HCT116 (cell line): ENCODE results near the gene TSC22D3. TPM values are rescaled to one million over a fixed set of nuclear protein-coding genes. Genes with fewer than 3 reads are reported as not detected.

Experiments used
- ATAC-seq: fragments of 200-7000 bp; cut with Tn5 transposase; 2 replicates; pipeline ENCODE4 v1.9.1; 2020; ENCODE audit warnings: mild to moderate bottlenecking, moderate library complexity
- BruUV-seq: library from RNA; stranded (reverse); fragments of 400-500 nt; replicated peaks from 2 replicates; lab custom pipeline; 2021; lab: Mats Ljungman, UMichigan
- CTCF ChIA-PET: fragments of 300-600 bp; sonication (Branson Sonifier 250); formaldehyde crosslinking; loops from one replicate; lab custom pipeline; 2021; ENCODE audit warnings: antibody characterized with exemption; lab: Charles Lee
- POLR2A ChIA-PET: fragments of 300-600, 350-600 bp; sonication (Branson Sonifier 250); formaldehyde crosslinking; loops from one replicate; lab custom pipeline; 2021; ENCODE audit warnings: antibody characterized with exemption; lab: Charles Lee
- RAD21 ChIA-PET, 2 experiments: fragments of 300-600 bp; sonication (Branson Sonifier 250); formaldehyde crosslinking; loops; one replicate each; lab custom pipeline; 2023; ENCODE audit warnings: low total read pairs in 2 of 2; ENCODE audit not compliant: uncharacterized antibody in 2 of 2, unreplicated experiment in 2 of 2, low non-redundant PET in 1 of 2; lab: Charles Lee
- DNase-seq: peaks from one replicate; pipeline ENCODE4 v3.0.0-alpha.2; 2010; ENCODE audit warnings: low read depth, low spot score
- H2AFZ ChIP-seq: fragments of 200-600 bp; shearing (Covaris generic), sonication (generic); 2 replicates; pipeline ENCODE4 v1.6.1; 2017; ENCODE audit warnings: low read depth, mixed run types, mixed read lengths, antibody characterized with exemption, low read length; ENCODE audit not compliant: poor library complexity, severe bottlenecking
- H3K27ac ChIP-seq: 2 replicates; pipeline ENCODE4 v1.5.1; 2012; ENCODE audit warnings: low read depth, low read length
- H3K27me3 ChIP-seq: fragments of 200-600 bp; sonication (generic); 2 replicates; pipeline ENCODE4 v1.6.1; 2016; ENCODE audit warnings: mixed run types, low read length, mixed read lengths; ENCODE audit not compliant: insufficient read depth
- H3K36me3 ChIP-seq, 2 experiments: fragments of 200-500 bp in 1 of 2; fragments of 200-600 bp in 1 of 2; sonication (Bioruptor generic) in 1 of 2; sonication (generic) in 1 of 2; 2 replicates each; pipeline versions ENCODE4 v1.5.1 to v1.6.1; 2014 to 2016; ENCODE audit warnings: low read length in 2 of 2, inconsistent platforms in 1 of 2, mixed read lengths in 1 of 2, mixed run types in 1 of 2; ENCODE audit not compliant: insufficient read depth in 2 of 2, control insufficient read depth in 1 of 2
- H3K4me1 ChIP-seq, 2 experiments: fragments of 200-600 bp in 1 of 2; sonication (generic) in 1 of 2; 2 replicates each; pipeline versions ENCODE4 v1.5.1 to v1.6.1; 2012 to 2017; ENCODE audit warnings: low read length in 2 of 2, inconsistent platforms in 1 of 2, mild to moderate bottlenecking in 1 of 2, mixed read lengths in 1 of 2, mixed run types in 1 of 2, moderate library complexity in 1 of 2; ENCODE audit not compliant: insufficient read depth in 2 of 2, control insufficient read depth in 1 of 2
- H3K4me2 ChIP-seq: fragments of 200-600 bp; sonication (generic); 2 replicates; pipeline ENCODE4 v1.6.1; 2017; ENCODE audit warnings: mixed run types, low read length, mixed read lengths
- H3K4me3 ChIP-seq, 2 experiments: fragments of 200-600 bp in 1 of 2; sonication (generic) in 1 of 2; replicated peaks in 1 of 2; 2 replicates each; pipeline ENCODE4 v1.5.1; 2011 to 2016; ENCODE audit warnings: low read length in 2 of 2, control low read depth in 1 of 2, low read depth in 1 of 2, mild to moderate bottlenecking in 1 of 2, mixed read lengths in 1 of 2, mixed run types in 1 of 2
- H3K79me2 ChIP-seq: fragments of 200-600 bp; sonication (generic); 2 replicates; pipeline ENCODE4 v1.6.1; 2017; ENCODE audit warnings: mild to moderate bottlenecking, mixed run types, low read length, moderate library complexity, mixed read lengths; ENCODE audit not compliant: insufficient read depth
- H3K9ac ChIP-seq: fragments of 200-600 bp; sonication (generic); 2 replicates; pipeline ENCODE4 v1.6.1; 2016; ENCODE audit warnings: low read length, mixed read lengths
- H3K9me2 ChIP-seq: fragments of 200-600 bp; sonication (generic), shearing (Covaris generic); 2 replicates; pipeline ENCODE4 v1.6.1; 2017; ENCODE audit warnings: mixed run types, mild to moderate bottlenecking, moderate library complexity; ENCODE audit not compliant: insufficient read depth
- H3K9me3 ChIP-seq, 2 experiments: fragments of 200-500 bp in 1 of 2; fragments of 200-600 bp in 1 of 2; sonication (Bioruptor generic) in 1 of 2; sonication (generic) in 1 of 2; 2 replicates each; pipeline ENCODE4 v1.6.1; 2014 to 2017; ENCODE audit warnings: low read length in 2 of 2, mixed read lengths in 2 of 2, inconsistent platforms in 1 of 2, low read depth in 1 of 2, mild to moderate bottlenecking in 1 of 2, mixed run types in 1 of 2, moderate library complexity in 1 of 2; ENCODE audit not compliant: control insufficient read depth in 1 of 2, insufficient read depth in 1 of 2
- H4K20me1 ChIP-seq: fragments of 200-600 bp; sonication (generic), shearing (Covaris generic); 2 replicates; pipeline ENCODE4 v1.6.1; 2017; ENCODE audit warnings: mixed run types, mild to moderate bottlenecking, moderate library complexity; ENCODE audit not compliant: insufficient read depth
- CBX3 ChIP-seq: IDR thresholded peaks from 2 replicates; pipeline ENCODE4 v1.6.1; 2012; ENCODE audit warnings: low read depth
- CEBPB ChIP-seq: IDR thresholded peaks from 2 replicates; pipeline ENCODE4 v1.6.1; 2012; ENCODE audit warnings: low read depth
- EGR1 ChIP-seq: IDR thresholded peaks from 2 replicates; pipeline ENCODE4 v1.6.1; 2012; ENCODE audit warnings: low read depth
- ELF1 ChIP-seq: IDR thresholded peaks from 2 replicates; pipeline ENCODE4 v1.6.1; 2012; ENCODE audit warnings: low read depth, borderline replicate concordance
- EZH2phosphoT487 ChIP-seq: fragments of 200-600 bp; IDR thresholded peaks from 2 replicates; pipeline ENCODE4 v1.6.1; 2018; ENCODE audit warnings: antibody characterized with exemption, borderline replicate concordance
- FOSL1 ChIP-seq: IDR thresholded peaks from 2 replicates; pipeline ENCODE4 v1.6.1; 2012; ENCODE audit warnings: low read depth
- JUND ChIP-seq: IDR thresholded peaks from 2 replicates; pipeline ENCODE4 v1.6.1; 2012
- POLR2A ChIP-seq: IDR thresholded peaks from 2 replicates; pipeline ENCODE4 v1.7.0; 2011; ENCODE audit warnings: borderline replicate concordance; ENCODE audit not compliant: insufficient read depth, insufficient read length; ENCODE audit errors: extremely low read depth
- POLR2AphosphoS5 ChIP-seq: IDR thresholded peaks from 2 replicates; pipeline ENCODE4 v1.6.1; 2011; ENCODE audit warnings: mild to moderate bottlenecking, low read depth, low read length, moderate library complexity
- RAD21 ChIP-seq: IDR thresholded peaks from 2 replicates; pipeline ENCODE4 v1.6.1; 2012; ENCODE audit warnings: low read depth, mild to moderate bottlenecking
- SP1 ChIP-seq: IDR thresholded peaks from 2 replicates; pipeline ENCODE4 v1.6.1; 2012; ENCODE audit warnings: low read depth
- SRF ChIP-seq: IDR thresholded peaks from 2 replicates; pipeline ENCODE4 v1.6.1; 2012; ENCODE audit warnings: low read depth
- TCF7L2 ChIP-seq: IDR thresholded peaks from 2 replicates; pipeline ENCODE4 v1.7.0; 2011; ENCODE audit warnings: borderline replicate concordance, inconsistent platforms; ENCODE audit not compliant: insufficient read depth, insufficient read length; ENCODE audit errors: extremely low read depth
- YY1 ChIP-seq: IDR thresholded peaks from 2 replicates; pipeline ENCODE4 v1.6.1; 2011; ENCODE audit warnings: low read length, low read depth, moderate library complexity, mild to moderate bottlenecking; ENCODE audit not compliant: insufficient replicate concordance; ENCODE audit errors: extremely low read depth
- ZFX ChIP-seq: fragments of 450-650 bp; IDR thresholded peaks from 2 replicates; pipeline ENCODE4 v1.6.1; 2017
- ZNF274 ChIP-seq: fragments of 200-500 bp; sonication (Bioruptor generic); IDR thresholded peaks from 2 replicates; pipeline ENCODE4 v1.6.1; 2014; ENCODE audit warnings: mild to moderate bottlenecking, low read depth, low read length, inconsistent platforms
- intact Hi-C: fragments of 100-400 bp; cut with micrococcal nuclease; formaldehyde crosslinking; loops from 2 replicates; pipeline ENCODE4 v1.10.0; 2022
- total RNA-seq: library from RNA; stranded (reverse); gene quantifications from one replicate; pipeline ENCODE4 v1.2.1, GENCODE V29; 2021; ENCODE audit not compliant: unreplicated experiment
- TF ChIP-seq, protein P1 (sequence below): IDR thresholded peaks from 2 replicates; pipeline ENCODE4 v1.6.1; 2012
- TF ChIP-seq, protein P2 (sequence below): IDR thresholded peaks from 2 replicates; pipeline ENCODE4 v1.6.1; 2012
- TF ChIP-seq, protein P3 (sequence below): IDR thresholded peaks from 2 replicates; pipeline ENCODE4 v1.6.1; 2011; ENCODE audit warnings: mild to moderate bottlenecking, low read length, moderate library complexity; ENCODE audit not compliant: insufficient replicate concordance; ENCODE audit errors: extremely low read depth
- TF ChIP-seq, protein P4 (sequence below): IDR thresholded peaks from 2 replicates; pipeline ENCODE4 v1.6.1; 2012; ENCODE audit warnings: low read depth

Gene TSC22D3
- total RNA-seq, 1 experiment from 2014 or later = 24.6 TPM

GRCh38 chrX:107805179-107805578 lies 29.6 kb upstream of the TSC22D3 start (continued):
- no peak for TF ChIP-seq POLR2AphosphoS5
- TF ChIP-seq, protein P1, sequence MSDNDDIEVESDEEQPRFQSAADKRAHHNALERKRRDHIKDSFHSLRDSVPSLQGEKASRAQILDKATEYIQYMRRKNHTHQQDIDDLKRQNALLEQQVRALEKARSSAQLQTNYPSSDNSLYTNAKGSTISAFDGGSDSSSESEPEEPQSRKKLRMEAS = no peak

GRCh38 chrX:107804427-107804826 lies 28.8 kb upstream of the TSC22D3 start:
- Histone ChIP-seq H3K4me1 (no peaks in the 10 kb centered on the region), H3K27me3 (no peaks in the 10 kb centered on the region), H3K4me3 (no peak overlapping the region), H2AFZ (no peak overlapping the region), H3K9ac (no peak overlapping the region), H3K9me3 (no peaks in the 10 kb centered on the region), H4K20me1 (no peaks in the 10 kb centered on the region), H3K4me2 (no peak overlapping the region), H3K9me2 (no peaks in the 10 kb centered on the region), H3K79me2 (no peaks in the 10 kb centered on the region), H3K36me3 (no peaks in the 10 kb centered on the region), H3K27ac (no peak overlapping the region)
- BruUV-seq = no TSS peak
- DNase-seq (no peak), ATAC-seq (no peak)
- ChIA-PET CTCF (no interaction called here), POLR2A (no interaction called here), RAD21 (no interaction called here)
- intact Hi-C loops = no loop called here
- TF ChIP-seq, protein P1 = no peak
- no peak for TF ChIP-seq ZNF274
- TF ChIP-seq RAD21 = no peak
- TF ChIP-seq EZH2phosphoT487 = no peak
- no peak for TF ChIP-seq ZFX
- no peak for TF ChIP-seq TCF7L2
- TF ChIP-seq SP1 = no peak
- no peak for TF ChIP-seq POLR2A
- no peak for TF ChIP-seq ELF1
- TF ChIP-seq, protein P2, sequence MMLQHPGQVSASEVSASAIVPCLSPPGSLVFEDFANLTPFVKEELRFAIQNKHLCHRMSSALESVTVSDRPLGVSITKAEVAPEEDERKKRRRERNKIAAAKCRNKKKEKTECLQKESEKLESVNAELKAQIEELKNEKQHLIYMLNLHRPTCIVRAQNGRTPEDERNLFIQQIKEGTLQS = no peak
- TF ChIP-seq YY1 = no peak
- TF ChIP-seq POLR2AphosphoS5 = no peak
- TF ChIP-seq CEBPB = no peak
- TF ChIP-seq, protein P3, sequence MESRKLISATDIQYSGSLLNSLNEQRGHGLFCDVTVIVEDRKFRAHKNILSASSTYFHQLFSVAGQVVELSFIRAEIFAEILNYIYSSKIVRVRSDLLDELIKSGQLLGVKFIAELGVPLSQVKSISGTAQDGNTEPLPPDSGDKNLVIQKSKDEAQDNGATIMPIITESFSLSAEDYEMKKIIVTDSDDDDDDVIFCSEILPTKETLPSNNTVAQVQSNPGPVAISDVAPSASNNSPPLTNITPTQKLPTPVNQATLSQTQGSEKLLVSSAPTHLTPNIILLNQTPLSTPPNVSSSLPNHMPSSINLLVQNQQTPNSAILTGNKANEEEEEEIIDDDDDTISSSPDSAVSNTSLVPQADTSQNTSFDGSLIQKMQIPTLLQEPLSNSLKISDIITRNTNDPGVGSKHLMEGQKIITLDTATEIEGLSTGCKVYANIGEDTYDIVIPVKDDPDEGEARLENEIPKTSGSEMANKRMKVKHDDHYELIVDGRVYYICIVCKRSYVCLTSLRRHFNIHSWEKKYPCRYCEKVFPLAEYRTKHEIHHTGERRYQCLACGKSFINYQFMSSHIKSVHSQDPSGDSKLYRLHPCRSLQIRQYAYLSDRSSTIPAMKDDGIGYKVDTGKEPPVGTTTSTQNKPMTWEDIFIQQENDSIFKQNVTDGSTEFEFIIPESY = no peak
- TF ChIP-seq, protein P4, sequence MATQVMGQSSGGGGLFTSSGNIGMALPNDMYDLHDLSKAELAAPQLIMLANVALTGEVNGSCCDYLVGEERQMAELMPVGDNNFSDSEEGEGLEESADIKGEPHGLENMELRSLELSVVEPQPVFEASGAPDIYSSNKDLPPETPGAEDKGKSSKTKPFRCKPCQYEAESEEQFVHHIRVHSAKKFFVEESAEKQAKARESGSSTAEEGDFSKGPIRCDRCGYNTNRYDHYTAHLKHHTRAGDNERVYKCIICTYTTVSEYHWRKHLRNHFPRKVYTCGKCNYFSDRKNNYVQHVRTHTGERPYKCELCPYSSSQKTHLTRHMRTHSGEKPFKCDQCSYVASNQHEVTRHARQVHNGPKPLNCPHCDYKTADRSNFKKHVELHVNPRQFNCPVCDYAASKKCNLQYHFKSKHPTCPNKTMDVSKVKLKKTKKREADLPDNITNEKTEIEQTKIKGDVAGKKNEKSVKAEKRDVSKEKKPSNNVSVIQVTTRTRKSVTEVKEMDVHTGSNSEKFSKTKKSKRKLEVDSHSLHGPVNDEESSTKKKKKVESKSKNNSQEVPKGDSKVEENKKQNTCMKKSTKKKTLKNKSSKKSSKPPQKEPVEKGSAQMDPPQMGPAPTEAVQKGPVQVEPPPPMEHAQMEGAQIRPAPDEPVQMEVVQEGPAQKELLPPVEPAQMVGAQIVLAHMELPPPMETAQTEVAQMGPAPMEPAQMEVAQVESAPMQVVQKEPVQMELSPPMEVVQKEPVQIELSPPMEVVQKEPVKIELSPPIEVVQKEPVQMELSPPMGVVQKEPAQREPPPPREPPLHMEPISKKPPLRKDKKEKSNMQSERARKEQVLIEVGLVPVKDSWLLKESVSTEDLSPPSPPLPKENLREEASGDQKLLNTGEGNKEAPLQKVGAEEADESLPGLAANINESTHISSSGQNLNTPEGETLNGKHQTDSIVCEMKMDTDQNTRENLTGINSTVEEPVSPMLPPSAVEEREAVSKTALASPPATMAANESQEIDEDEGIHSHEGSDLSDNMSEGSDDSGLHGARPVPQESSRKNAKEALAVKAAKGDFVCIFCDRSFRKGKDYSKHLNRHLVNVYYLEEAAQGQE = no peak
- TF ChIP-seq FOSL1 = no peak
- no peak for TF ChIP-seq CBX3
- no peak for TF ChIP-seq EGR1
- TF ChIP-seq SRF = no peak
- no peak for TF ChIP-seq JUND
